OCI-LY7 (cell line): ENCODE measurements around the gene COL4A3. TPM values are rescaled to one million over a fixed set of nuclear protein-coding genes. Genes with fewer than 3 reads are reported as not detected.

ENCODE experiments used
- BruUV-seq: library from RNA; stranded (reverse); fragments of 400-500 nt; replicated peaks from 2 replicates; lab custom pipeline; 2021; lab: Mats Ljungman, UMichigan
- CTCF ChIA-PET: fragments of 300-600 bp; sonication (Branson Sonifier 250); formaldehyde crosslinking; loops from one replicate; lab custom pipeline; 2022; ENCODE audit warnings: antibody characterized with exemption; ENCODE audit not compliant: unreplicated experiment; lab: Charles Lee
- POLR2A ChIA-PET: fragments of 300-600 bp; sonication (Branson Sonifier 250); formaldehyde crosslinking; loops from one replicate; lab custom pipeline; 2022; ENCODE audit warnings: antibody characterized with exemption; lab: Charles Lee
- DNase-seq: peaks from one replicate; pipeline ENCODE4 v3.0.0-alpha.2; 2015; ENCODE audit warnings: low spot score
- H2AFZ ChIP-seq: fragments of 200-600 bp; sonication (generic), shearing (Covaris generic); 2 replicates; pipeline ENCODE4 v1.6.1; 2014; ENCODE audit warnings: mild to moderate bottlenecking, antibody characterized with exemption, low read length, moderate library complexity
- H3K27ac ChIP-seq: fragments of 200-600 bp; sonication (generic); 2 replicates; pipeline ENCODE4 v1.5.1; 2014; ENCODE audit warnings: mixed run types, low read depth, mild to moderate bottlenecking, moderate library complexity, low read length, inconsistent platforms; ENCODE audit not compliant: poor library complexity, severe bottlenecking
- H3K36me3 ChIP-seq: fragments of 200-600 bp; sonication (generic); 2 replicates; pipeline ENCODE4 v1.6.1; 2014; ENCODE audit warnings: mild to moderate bottlenecking, antibody characterized with exemption, low read length, moderate library complexity, mixed read lengths; ENCODE audit not compliant: insufficient read depth
- H3K4me1 ChIP-seq: fragments of 200-600 bp; sonication (generic); 2 replicates; pipeline ENCODE4 v1.5.1; 2014; ENCODE audit warnings: mild to moderate bottlenecking, low read length; ENCODE audit not compliant: insufficient read depth, poor library complexity, severe bottlenecking
- H3K4me2 ChIP-seq: fragments of 200-600 bp; sonication (generic); 2 replicates; pipeline ENCODE4 v1.6.1; 2014; ENCODE audit warnings: mild to moderate bottlenecking, low read length
- H3K4me3 ChIP-seq: fragments of 200-600 bp; sonication (generic); 2 replicates; pipeline ENCODE4 v1.5.1; 2014; ENCODE audit warnings: mild to moderate bottlenecking, low read depth, low read length; ENCODE audit not compliant: poor library complexity, severe bottlenecking
- H3K79me2 ChIP-seq: fragments of 200-600 bp; sonication (generic); 2 replicates; pipeline ENCODE4 v1.6.1; 2016; ENCODE audit warnings: low read depth, mild to moderate bottlenecking, low read length, moderate library complexity, mixed read lengths; ENCODE audit not compliant: insufficient read depth
- H3K9me2 ChIP-seq: fragments of 200-600 bp; sonication (generic); 2 replicates; pipeline ENCODE4 v1.6.1; 2016; ENCODE audit warnings: mild to moderate bottlenecking, low read length, mixed read lengths; ENCODE audit not compliant: insufficient read depth
- H3K9me3 ChIP-seq: fragments of 200-600 bp; sonication (generic); 2 replicates; pipeline ENCODE4 v1.6.1; 2014; ENCODE audit warnings: mild to moderate bottlenecking, mixed run types, low read length, mixed read lengths
- H4K20me1 ChIP-seq: fragments of 200-600 bp; sonication (generic); 2 replicates; pipeline ENCODE4 v1.6.1; 2014; ENCODE audit warnings: mild to moderate bottlenecking, antibody characterized with exemption, low read length, moderate library complexity, mixed read lengths; ENCODE audit not compliant: insufficient read depth
- CTCF ChIP-seq: fragments of 200-600 bp; sonication (generic); conservative IDR thresholded peaks from 2 replicates; pipeline ENCODE4 v1.5.1; 2014; ENCODE audit warnings: mild to moderate bottlenecking, antibody characterized with exemption, low read length, moderate library complexity, mixed read lengths
- EZH2phosphoT487 ChIP-seq: fragments of 200-600 bp; sonication (generic); IDR thresholded peaks from 2 replicates; pipeline ENCODE4 v1.6.1; 2018; ENCODE audit warnings: low read depth, borderline replicate concordance, mild to moderate bottlenecking, mixed run types, antibody characterized with exemption, low read length, moderate library complexity, mixed read lengths
- intact Hi-C: fragments of 100-400 bp; cut with micrococcal nuclease; formaldehyde crosslinking; loops from one replicate; pipeline ENCODE4 v1.10.0; 2022; ENCODE audit not compliant: unreplicated experiment
- total RNA-seq, 2 experiments: library from RNA; depleted of rRNA in 1 of 2; stranded (reverse); fragments of >200 nt in 1 of 2; shearing (Covaris generic) in 1 of 2; gene quantifications; 2 replicates each; pipeline ENCODE4 v1.2.3, GENCODE V29; 2014 to 2022

Gene COL4A3
- total RNA-seq, 2 experiments from 2014 or later = 0.06 to 10.9 TPM

- Histone ChIP-seq H3K27ac (peak within 1 kb of the TSS; percentile 38), H3K4me3 (peak within 1 kb of the TSS; percentile 90), H2AFZ (peak within 1 kb of the TSS; percentile 100), H3K9me2 (no peaks in the 10 kb centered on the region; the same call in 1 of the 2 replicates), H3K4me1 (peaks cover 23% of the 10 kb centered on the region), H4K20me1 (peaks cover 7% of the 10 kb centered on the region), H3K9me3 (peaks cover 6% of the 10 kb centered on the region; the same call in 1 of the 2 replicates), H3K79me2 (peaks cover 31% of the 10 kb centered on the region), H3K36me3 (peaks cover 19% of the 10 kb centered on the region; the same call in 1 of the 2 replicates), H3K4me2 (peak within 1 kb of the TSS; percentile 98)
- POLR2A ChIA-PET = no interaction called here
- CTCF ChIA-PET = no interaction called here
- BruUV-seq = no TSS peak
- peak; percentile 95 for DNase-seq
- intact Hi-C loops = loop anchor here (10.0 kb wide), 1 partner anchor 160 kb away; the partner anchor contains the start of genes COL4A3 and COL4A4
- TF ChIP-seq EZH2phosphoT487 = no peak
- peak; percentile 68 for TF ChIP-seq CTCF
These were observed 160.8 kb downstream of the COL4A3 start, which contains the start of gene MFF for GRCh38 chr2:227324995-227325838. Gene MFF (plus strand): TSS chr2:227325251. CDS start chr2:227330666, 5,415 bp downstream.

- H3K79me2 ChIP-seq = peaks cover 31% of the 10 kb centered on the region
- peak; percentile 26 for DNase-seq
- peak overlapping the region; percentile 38 for H3K27ac ChIP-seq
- TF ChIP-seq EZH2phosphoT487 = no peak
- 0 out of 2 replicates have a peak, but pooled peaks have one; percentile 26 for TF ChIP-seq CTCF
- ChIA-PET POLR2A (no interaction called here), CTCF (no interaction called here)
- H3K9me3 ChIP-seq = peaks cover 6% of the 10 kb centered on the region; the same call in 1 of the 2 replicates
- peak overlapping the region; percentile 90 for H3K4me3 ChIP-seq
- peaks cover 25% of the 10 kb centered on the region for H3K36me3 ChIP-seq
- intact Hi-C loops = loop anchor here (10.0 kb wide), 1 partner anchor 161 kb away; the partner anchor contains the start of genes COL4A3 and COL4A4
- peaks cover 23% of the 10 kb centered on the region for H3K4me1 ChIP-seq
- peaks cover 7% of the 10 kb centered on the region for H4K20me1 ChIP-seq
- peak overlapping the region; percentile 98 for H3K4me2 ChIP-seq
- peak overlapping the region; percentile 100 for H2AFZ ChIP-seq
- BruUV-seq = no TSS peak
- H3K9me2 ChIP-seq = no peaks in the 10 kb centered on the region; the same call in 1 of the 2 replicates
These were observed 161.4 kb downstream of the COL4A3 start for GRCh38 chr2:227325839-227326195.
